HK-2 (cell line): ENCODE data around the gene TPBGL.

Experiments used
- DNase-seq: peaks from one replicate; pipeline ENCODE4 v3.0.0-alpha.2; 2018; ENCODE audit not compliant: unreplicated experiment

Gene TPBGL

DNA sequence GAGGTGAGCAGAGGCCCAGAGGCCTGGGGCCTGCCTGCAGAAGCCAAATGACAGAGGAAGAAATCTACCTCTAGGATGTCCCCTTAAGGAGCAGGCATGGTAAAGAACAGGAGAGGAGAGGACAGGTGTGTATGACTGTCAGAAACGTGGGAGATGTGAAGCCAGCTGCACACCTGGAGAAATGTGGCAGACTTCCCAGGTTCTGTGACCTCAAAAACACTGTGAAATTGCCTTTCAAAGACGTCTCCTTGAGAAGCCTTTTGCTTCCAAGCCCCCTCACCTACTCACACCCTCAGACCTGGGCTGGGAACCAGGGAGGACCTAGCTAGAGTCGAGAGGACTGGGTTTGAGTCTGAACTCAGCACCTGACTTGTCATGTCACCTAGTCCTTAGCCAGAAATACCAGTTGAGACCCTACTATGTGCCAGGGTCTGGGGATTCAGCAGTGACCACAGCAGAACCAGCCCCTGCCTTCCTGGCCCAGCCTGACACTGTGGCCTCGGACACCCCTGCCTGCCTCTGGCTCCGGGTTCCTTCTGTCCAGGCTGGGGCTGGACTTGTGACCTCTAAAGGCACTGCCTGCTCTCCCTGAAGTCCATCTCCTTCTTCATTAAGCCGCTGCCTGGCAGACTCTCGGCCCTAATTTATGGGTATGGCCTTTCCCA lies 5.6 kb downstream of the TPBGL start:
- no peak for DNase-seq

DNA sequence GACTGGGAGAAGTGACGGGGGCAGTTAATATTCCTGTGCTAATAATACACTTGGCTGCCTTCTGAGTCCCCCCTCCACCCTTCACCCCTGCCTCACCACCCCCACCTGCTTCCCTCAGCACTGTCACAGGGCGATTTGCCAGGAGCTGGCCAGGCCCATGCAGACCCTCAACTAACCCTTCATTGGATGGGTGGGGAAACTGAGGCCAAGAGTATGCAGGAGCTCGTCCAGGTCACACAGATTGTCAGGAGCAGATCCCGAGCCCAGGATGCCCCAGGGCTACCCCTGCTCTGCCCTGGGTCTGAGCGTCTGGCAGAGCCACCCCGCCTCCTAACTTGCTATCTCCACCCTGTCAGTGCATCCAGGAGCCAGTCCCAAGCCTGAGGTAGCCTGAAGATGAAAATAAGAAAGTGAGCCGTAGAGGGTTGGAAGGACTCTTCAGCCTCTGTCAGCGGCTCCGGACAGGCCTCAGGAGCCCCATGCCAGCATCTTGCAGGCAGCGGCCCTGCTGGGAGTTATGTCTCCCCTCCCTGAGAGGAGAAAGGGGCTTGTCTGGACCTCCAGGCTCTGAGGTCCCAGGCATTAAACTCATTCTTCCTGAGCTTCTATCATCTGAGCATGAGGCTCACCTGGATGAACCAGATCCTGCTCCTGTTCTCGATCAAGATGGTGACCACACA lies 6.2 kb downstream of the TPBGL start:
- no peak for DNase-seq

DNA sequence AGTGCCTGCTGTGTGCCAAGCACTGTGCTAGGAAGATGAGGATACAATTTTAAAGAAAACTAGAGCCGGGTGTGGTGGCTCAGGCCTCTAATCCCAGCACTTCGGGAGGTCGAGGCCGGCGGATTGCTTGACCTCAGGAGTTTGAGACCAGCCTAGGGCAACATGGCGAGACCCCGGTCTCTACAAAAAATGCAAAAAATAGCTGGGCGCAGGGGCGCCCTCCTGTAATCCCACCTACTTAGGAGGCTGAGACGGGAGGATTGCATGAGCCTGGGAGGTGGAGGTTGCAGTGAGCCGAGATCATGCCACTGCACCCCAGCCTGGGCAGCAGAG lies 8.3 kb downstream of the TPBGL start:
- DNase-seq, result no peak

DNA sequence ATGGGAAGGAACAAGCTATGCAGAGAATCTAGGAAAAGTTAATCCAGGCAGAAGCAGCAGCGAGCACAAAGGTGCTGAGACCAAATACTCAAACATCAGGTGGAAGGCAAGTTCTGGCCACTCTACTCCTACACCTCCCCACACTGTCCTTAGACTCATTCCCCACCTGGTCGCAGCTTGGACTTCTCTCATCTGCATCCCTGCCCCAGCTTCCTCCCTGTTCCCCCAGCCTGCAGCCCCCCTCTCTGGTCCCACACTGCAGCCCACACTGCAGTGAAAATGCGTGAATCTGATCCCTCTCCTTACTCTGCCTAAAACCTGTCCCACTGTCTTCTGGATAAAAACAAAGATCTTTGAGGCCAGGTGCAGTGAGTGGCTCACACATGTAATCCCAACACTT lies 9.1 kb downstream of the TPBGL start:
- no peak for DNase-seq

- DNase-seq, result no peak
Observed at GRCh38 chr11:75254326-75254725, 13.8 kb downstream of the TPBGL start.

DNA sequence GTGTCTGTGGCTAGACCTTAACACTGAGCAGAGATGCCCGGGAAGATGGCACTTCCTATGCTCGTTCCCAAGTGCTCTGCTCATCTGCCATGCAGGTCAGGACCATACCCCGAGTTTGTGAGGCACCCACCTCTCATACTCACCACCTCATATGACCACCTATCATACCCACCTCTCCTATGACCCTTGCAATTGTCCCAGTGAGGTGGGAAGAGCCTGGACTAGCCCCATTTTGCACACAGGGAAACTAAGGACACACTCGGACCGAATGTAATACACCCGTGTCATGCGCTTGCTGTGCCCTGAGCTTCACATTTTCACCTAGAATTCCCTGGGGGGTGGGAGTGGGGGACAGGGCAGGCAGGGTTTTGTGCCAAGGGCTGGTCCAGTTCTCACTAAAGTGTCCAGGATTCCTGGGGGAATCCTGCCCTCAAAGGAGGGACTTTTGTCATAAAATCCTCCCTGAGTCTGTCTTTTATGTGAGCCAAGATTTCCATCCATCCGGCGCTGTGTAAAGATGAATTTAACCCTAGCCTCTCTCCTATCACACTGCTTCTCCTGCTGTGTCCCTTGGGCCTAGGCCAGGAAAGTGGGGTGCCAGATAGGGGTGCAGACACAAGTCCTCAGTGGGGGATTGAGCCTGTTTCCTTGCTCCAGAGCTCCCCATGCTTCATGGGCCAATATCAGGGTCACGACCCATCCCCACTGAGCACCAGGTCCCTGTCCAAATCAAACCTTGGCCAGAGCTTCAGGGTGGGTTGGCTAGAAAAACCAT lies 20.0 kb downstream of the TPBGL start:
- no peak for DNase-seq

DNA sequence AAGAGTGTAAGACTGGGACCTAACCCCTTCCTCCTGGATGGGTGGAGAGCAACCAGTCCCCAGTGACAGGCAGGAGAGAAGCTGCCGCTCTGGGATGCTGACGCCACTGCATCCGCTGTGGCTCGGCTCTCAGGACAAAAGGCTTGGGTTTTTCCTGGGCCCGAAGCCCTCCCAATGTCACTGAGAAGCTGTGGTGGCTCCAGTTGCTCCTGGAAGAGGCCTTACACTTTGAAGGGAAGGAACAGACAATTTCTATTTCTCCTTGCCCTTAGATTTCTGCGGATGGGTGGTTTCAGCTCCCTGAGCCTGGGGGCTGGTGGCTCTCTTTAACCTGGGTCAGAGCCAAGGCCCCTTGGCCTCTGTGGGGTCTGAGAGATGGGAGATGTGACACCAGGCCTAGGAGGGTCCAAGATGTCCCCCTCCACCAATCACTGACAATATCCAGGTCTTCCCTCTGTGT lies 21.4 kb downstream of the TPBGL start:
- DNase-seq, result no peak

- DNase-seq, result no peak
Observed at GRCh38 chr11:75262436-75262835, 21.9 kb downstream of the TPBGL start.

- DNase-seq, result no peak
Observed at GRCh38 chr11:75262961-75263852, 22.6 kb downstream of the TPBGL start.

- peak; percentile 21 for DNase-seq
Observed at GRCh38 chr11:75263944-75264349, 23.4 kb downstream of the TPBGL start.

GRCh38 chr11:75264356-75264755 lies 23.8 kb downstream of the TPBGL start:
- no peak for DNase-seq

DNA sequence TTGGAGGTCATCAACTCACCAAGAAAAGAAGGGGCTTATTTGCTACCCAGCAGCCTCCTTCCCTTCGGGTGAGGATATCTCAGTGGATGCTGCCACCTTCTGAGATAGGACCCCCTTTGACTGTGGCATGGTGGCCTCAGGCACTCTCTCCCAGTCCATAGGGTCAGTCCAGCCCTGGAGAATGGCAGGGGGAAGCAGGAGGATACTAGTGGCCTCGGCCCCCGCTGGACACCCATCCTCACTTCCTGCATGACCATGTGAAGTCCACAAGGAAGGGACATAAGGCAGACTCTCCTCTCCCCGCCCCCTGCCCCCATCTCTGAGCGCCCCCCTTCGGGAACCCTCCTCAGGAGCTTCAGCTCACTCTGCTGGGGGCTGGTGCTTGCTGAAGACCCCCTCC lies 24.4 kb downstream of the TPBGL start:
- DNase-seq, result no peak

- no peak for DNase-seq
Observed at GRCh38 chr11:75265851-75266531, 25.4 kb downstream of the TPBGL start.

- no peak for DNase-seq
Observed at GRCh38 chr11:75267171-75267970, 26.8 kb downstream of the TPBGL start.

DNA sequence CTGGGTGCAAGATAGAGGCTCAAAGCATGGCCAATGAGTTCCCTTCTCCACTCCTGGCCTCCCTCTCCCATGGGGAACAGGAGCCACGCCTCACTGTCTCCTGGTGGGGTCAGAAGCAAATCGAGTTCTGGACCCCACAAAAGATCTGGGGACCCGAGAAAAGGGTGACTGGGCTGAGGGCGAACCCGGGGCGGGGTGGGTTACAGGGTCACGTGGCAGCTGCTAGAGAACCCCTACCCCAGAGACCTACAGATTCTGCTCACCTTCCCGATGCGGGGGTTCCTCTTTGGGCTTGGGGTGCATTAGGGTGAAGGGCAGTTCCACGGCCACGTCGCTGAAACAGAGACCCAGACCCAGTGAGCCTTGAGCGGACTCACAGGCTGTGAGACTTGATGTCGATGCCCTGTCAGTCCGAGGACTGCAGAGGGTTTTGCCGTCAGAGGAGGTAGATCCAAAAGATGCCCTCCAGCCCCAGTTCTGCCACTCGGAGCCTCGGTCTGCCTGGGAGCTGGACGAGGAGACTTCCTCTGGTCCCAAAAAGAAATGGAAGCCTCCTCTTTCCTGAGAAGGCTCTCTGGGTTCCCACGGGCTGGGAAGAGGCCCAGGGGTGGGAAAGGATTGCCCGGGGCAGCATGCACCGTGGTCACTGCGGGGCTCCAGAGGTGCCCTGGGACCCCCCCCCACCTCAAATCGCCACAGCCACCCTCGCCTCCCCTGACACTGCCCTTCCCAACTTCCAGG lies 28.2 kb downstream of the TPBGL start:
- no peak for DNase-seq

DNA sequence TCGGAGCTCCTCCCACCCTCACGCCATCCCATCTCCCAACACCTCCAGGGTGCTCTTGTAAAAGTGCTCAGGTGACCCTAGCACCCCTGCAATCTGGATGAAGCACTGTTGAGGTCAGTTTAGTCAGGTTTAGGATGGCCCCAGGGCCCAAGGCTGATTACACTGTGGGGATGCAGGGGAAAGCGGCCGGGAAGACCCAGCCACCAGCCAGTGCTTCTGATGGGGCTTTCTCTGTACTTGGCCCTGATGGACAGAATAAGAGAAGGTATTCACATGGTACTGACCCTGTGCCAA lies 28.7 kb downstream of the TPBGL start:
- DNase-seq, result no peak

DNA sequence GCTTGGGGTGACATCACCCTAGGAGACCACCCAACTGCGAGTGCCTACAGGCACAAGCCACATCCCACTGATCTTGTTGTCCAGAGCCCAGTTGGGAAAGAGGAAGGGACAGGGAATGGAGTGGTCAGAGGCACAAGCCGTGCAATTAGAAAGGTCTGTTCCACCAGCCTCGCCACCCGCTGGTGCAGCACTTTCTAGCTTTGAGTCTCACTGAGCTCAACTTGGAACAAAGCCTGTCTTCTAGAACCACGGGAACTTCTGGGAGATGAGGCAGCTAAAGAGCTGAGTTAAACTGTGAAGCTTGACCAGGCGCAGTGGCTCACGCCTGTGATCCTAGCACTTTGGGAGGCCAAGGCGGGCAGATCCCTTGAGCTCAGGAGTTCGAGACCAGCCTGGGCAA lies 29.3 kb downstream of the TPBGL start:
- no peak for DNase-seq

DNA sequence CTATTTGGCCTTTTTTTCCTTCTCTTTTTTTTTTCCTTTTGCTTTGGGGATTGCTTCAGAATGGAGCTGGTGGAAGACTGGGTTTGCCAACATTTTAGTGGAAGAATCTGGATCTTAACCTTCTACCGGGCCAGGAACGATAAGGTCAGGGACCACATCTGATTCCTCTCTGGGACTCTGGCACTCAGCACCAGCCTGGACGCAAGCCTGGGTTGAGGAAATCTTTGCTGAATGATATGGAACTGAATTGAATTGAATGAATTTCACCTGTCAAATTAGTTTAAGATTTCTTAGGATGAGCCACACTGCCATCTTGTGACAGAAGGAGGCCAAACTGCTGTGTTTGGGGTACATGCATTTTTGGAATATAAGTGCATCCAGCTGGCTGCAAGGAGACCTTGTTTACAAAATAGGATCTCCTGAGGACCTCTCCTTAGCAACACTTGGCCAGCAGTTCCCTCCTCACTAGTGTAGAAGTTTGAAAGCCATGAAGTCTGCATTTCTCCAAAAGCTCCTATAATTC lies 30.4 kb downstream of the TPBGL start:
- DNase-seq, result no peak

DNA sequence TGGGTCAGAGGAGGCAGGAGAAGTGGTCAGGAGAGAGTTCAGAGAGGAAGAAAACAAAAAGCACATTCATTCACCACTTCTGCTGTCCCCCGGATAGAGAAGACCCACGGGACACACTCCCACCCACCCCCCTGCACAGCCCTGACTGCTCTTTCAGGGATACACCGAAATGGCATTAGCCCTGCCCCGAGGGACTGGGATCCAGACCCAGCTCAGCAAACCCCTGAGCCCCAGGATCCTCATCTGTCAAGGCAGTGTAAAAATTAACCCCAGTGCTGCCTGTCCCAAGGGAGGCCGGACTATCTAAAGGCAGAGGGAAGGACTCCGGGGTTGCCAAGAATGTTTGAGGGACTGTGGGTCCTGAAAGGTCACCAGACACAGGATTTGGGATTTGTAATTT lies 31.2 kb downstream of the TPBGL start:
- DNase-seq, result no peak

GRCh38 chr11:75272391-75272790 lies 31.8 kb downstream of the TPBGL start:
- DNase-seq, result no peak
